ENCODE data around the gene CA6. TPM values are rescaled to one million over a fixed set of nuclear protein-coding genes. Genes with fewer than 3 reads are reported as not detected.
"Not testable (repeated sequence)": the region's sequence is repeated elsewhere in the genome, so short reads cannot be mapped to it uniquely, and the experiment has no call there.

CA6 gene
- total RNA-seq, result 0.36 and 0.55 TPM in 2 replicates

DNA sequence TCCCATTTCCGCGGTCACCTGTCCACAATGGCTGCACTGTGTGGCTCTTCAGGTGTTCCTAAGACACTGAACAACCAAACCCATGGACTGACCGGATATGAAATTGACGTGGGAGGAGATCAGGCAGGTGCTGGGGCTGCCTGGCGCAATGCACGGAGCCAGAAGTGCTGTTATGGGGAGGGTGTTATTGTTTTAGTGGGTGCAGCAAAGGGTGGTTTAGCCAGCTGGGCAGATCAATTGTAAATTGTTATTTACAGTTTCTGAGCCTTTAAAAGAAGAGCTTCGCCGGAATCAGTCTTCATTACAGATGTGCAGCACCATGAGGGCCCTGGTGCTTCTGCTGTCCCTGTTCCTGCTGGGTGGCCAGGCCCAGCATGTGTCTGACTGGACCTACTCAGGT, at the start of gene CA6:
Gene CA6, plus strand, starts transcription at position 301 of the 400 bp plus-strand sequence. Its CDS starts 19 bp downstream, at position 320.
- intact Hi-C loops (cut with micrococcal nuclease), result no loop called here

DNA sequence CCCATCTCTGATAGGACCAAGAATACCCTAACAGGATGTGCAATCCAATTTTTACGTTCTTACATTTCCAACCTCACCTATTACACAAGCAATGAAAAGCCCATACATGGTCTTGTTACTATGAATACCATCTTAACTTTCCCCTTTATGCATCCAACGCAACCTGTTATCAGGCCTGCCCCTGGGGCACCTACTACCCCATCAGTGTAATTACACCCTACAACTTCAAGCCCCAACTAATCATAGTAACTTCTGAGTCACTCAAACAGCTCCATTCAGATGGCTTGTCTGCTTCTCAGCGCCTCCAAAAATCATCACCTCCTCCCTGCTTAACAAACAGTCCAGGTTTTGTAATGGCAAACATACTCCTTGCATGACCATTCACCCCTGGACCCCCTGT, 48.9 kb upstream of the CA6 start:
- intact Hi-C loops (cut with micrococcal nuclease), result not testable (repeated sequence)

DNA sequence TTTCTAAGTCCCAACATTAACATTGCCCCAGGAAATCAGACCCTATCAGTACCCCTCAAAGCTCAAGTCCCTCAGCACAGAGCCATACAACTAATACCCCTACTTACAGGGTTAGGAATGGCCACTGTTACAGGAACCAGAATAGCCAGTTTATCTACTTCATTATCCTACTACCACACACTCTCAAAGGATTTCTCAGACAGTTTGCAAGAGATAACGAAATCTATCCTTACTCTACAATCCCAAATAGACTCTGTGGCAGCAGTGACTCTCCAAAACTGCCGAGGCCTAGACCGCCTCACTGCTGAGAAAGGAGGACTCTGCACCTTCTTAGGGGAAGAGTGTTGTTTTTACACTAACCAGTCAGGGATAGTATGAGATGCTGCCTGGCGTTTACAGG, 48.2 kb upstream of the CA6 start:
- intact Hi-C loops (cut with micrococcal nuclease), result not testable (repeated sequence)

DNA sequence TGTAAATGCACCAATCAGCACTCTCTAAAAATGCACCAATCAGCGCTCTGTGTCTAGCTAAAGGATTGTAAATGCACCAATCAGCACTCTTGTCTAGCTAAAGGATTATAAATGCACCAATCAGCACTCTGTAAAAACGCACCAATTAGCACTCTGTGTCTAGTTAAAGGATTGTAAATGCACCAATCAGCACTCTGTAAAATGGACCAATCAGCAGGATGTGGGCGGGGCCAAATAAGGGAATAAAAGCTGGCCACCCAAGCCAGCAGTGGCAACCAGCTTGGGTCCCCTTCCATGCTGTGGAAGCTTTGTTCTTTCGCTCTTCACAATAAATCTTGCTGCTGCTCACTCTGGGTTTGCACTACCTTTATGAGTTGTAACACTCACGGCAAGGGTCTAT, 47.2 kb upstream of the CA6 start:
- intact Hi-C loops (cut with micrococcal nuclease), result not testable (repeated sequence)

DNA sequence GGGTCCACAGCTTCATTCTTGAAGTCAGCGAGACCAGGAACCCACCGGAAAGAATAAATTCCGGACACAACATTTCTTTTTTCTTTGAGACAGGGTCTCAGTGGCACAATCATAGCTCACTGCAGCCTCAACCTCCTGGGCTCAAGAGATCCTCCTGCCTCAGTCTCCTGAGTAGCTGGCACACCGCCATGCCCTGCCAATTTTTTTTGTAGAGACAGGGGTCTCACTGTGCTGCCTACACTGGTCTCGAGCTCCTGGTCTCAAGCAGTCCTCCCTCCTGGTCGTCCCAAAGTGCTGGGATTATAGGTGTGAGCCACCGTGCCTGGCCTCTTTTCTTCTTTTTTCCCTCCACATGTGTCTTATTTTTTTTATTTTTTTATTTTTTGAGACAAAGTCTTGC, 46.6 kb upstream of the CA6 start:
- intact Hi-C loops (cut with micrococcal nuclease), result no loop called here

DNA sequence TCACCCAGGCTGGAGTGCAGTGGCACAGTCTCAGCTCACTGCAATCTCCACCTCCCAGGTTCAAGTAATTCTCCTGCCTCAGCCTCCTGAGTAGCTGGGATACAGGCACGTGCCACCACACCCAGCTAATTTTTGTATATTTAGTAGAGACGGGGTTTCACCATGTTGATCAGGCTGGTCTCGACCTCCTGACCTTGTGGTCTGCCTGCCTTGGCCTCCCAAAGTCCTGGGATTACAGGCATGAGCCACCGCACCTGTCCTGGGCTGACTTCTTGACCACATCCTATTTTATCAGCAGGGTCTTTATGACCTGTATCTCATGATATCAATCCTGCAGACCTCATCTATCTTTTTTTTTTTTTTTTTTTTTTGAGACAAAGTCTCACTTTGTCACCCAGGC, 45.0 kb upstream of the CA6 start:
- intact Hi-C loops (cut with micrococcal nuclease), result loop anchor here (1.0 to 2.0 kb wide), 3 partner anchors 20 to 84 kb away; partner anchors contain the start of gene RERE

DNA sequence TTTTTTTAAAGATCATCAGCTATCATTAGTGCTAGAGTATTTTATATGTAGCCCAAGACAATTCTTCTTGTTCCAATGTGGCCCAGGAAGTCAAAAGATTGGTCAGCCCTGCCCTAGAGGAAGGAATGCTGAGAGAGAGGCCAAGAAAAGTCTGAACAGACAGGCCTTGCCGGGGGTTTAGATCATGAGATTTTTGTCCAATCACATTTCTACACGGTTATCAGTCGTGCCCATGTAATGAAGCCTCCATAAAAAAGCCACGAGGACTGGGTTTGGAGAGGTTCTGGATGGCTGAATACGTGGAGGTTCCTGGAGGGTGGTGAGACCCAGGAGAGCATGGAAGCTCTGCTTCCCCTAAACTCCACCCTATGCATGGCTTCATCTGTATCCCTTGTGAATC, 42.9 kb upstream of the CA6 start:
- intact Hi-C loops (cut with micrococcal nuclease), result no loop called here

DNA sequence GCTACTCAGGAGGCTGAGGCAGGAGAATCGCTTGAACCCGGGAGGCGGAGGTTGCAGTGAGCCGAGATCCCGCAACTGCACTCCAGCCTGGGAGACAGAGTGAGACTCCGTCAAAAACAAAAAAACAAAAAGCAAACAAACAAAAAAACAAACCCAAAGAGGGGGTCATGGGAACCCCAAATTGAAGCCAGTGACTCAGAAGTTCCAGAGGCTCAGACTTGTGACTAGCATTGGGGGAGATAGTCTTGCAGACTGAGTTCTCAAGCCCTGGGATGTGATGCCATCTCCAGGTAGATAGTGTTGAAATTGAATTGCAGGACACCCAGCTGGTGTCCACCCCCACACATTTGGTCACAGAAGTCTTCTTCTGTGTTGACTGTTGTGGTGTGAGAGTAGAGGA, 42.3 kb upstream of the CA6 start:
- intact Hi-C loops (cut with micrococcal nuclease), result no loop called here

DNA sequence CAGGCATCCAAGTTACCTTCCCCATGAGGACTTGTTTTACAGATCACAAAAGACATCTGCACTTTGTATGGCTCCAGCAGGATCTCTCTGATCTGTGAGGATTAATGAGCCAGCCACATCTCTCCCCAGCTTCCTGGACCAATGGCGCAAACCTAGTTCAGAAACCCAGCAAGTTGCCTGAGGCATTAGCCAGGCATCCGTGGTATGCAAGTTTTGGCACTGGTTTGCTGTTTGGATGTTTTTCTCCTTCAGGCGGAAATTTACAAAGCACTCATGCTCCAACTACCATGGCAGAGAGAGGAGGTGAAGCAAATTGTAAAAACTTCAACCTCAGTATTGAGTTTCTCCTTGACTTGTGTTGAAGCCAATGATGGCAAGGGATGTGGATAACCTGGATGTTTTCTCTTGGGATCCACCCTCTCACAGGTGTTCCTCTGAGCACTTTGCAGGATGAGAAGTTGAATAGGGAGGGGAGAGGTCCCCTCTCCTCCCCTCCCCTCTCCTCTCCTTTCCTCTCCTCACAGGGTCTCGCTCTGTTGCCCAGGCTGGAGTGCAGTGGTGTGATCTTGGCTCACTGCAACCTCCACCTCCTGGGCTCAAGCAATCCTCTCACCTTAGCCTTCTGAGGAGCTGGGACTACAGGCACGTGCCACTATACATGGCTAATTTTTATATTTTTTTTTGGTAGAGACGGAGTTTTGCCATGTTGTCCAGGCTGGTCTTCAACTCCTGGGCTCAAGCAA, 41.6 kb upstream of the CA6 start:
- intact Hi-C loops (cut with micrococcal nuclease), result no loop called here

DNA sequence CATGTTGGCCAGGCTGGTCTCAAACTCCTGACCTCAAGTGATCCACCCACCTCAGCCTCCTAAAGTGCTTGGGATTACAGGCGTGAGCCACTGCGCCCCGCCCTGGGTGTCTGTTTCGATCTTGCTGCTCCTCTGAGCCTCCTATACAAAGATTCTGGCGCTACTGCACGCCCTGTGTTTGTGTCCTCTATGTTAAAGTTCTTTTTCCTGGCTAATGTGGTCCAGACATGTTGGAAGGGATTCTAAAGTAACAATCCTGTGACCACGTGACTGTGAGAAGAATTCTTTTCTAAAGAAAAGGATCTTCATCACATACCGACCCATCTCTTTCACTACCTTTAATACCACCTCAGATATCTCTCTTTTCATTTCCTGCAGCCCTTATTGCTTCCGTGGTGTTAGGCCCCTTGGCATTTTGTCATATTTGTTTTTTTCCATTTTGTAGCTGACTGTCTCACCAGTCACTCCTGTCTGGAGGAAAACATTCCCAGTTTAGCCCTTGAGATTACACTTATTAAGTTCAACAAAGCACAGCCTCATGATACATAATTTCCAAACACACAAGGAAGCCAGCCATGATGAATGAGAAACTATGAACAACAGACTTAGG, 40.0 kb upstream of the CA6 start:
- intact Hi-C loops (cut with micrococcal nuclease), result no loop called here

DNA sequence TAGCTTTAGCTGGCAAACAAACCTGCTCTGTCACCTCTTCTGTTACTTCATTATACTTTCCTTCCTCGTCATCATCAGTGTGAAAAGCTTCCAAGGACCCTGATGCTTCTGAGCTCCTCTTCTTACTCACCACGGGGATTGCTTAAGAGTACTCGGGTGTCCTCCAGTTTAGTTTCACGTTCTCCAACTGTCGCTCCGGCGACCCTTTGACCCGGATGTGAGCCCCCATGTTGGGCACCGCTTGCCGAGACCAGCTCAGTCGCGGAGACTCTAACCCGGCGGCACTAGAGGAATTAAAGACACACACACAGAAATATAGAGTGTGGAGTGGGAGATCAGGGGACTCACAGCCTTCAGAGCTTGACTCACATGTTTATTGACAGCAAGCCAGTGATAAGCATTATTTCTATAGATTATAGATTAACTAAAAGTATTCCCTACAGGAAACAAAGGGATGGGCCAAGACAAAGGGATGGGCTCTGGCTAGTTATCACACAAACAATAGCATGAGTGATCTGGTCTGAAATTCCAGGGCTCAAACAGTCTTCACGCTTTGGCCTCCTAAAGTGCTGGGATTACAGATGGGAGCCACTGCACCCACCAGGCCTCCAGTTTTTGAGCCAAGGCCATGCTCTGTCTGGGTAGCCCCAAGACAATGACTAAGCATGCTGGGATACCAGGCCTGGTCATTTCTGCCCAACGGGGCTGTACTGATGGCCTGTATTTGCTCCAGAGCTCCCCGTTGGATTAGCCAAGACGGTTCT, 37.1 kb upstream of the CA6 start:
- intact Hi-C loops (cut with micrococcal nuclease), result no loop called here

DNA sequence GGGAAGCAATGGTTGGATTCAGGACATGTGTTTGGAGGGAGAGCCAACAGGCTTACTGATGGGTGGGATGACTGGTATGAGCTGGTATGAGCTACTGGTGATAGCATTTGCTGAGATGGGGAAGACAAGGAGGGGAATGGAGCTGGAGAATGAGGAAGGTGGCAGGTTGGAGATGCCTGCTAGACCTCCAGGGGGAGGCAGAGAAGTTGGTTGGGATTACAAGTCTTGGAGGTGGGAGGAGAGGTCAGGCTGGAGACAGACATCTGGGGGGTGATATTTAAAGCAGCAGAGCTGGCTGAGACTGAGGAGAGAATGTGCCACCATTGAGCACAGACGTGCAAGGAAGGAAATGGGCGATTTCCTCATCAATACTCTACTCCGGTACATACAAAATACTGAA, 35.3 kb upstream of the CA6 start:
- intact Hi-C loops (cut with micrococcal nuclease), result loop anchor here (10.0 kb wide), 1 partner anchor 194 kb away; no protein-coding TSS in a partner anchor

DNA sequence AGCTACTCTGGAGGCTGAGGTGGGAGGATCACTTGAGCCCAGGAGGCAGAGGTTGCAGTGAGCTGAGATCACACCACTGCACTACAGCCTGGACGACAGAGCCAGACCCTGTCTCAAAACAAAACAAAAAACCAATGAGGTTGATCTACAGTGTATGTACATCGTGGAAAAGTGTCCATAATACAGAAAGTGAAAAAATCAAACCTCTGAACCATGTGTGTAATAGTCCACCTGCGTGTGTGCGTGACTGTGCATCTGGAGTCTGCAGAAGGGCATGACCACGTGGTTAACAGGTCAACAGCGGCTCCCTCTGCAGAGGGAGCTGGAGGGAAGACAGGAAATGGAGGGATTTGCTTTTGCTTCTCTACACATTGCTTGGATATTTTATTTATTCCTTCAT, 34.8 kb upstream of the CA6 start:
- intact Hi-C loops (cut with micrococcal nuclease), result loop anchor here (10.0 kb wide), 1 partner anchor 194 kb away; no protein-coding TSS in a partner anchor

DNA sequence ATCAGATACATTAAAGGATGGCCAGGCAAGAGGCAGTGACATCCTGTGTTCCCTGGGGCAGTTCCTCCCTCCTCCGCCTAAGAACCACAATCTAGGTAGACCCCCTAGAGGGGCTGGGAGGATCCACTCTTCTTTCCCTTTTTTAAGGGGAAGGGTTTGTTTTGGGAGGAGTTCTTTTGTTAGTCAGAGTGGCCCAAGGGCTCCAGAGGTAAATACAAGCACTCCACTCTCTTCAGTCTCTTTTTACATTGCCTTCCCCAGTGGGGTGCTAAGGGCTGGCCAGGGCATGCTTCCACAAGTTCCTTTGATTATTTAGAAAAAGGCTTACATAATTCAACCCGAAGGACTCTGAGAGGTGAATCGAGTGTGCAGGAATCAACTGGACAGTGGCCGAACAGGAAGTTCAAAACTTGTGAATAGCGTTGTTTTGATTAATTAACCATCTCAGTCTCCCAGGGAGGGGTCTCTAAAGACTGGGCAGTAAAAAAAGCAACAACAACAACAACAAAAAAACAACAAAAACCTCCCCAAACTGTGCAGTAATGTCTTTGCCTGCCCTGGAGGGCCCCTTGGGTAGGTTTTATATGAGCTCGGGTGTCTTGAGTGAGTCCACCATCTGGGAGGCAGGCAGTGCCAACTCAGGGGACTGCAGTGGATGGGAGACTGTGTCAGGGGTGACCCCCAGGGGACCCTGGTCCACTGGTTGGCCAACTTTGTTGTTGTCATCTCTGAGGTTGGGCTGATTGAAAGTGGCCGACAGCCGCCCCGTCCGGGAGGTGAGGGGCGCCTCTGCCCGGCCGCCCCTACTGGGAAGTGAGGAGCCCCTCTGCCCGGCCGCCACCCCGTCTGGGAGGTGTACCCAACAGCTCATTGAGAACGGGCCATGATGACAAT, 34.0 kb upstream of the CA6 start:
- intact Hi-C loops (cut with micrococcal nuclease), result loop anchor here (10.0 kb wide), 1 partner anchor 193 kb away; no protein-coding TSS in a partner anchor

DNA sequence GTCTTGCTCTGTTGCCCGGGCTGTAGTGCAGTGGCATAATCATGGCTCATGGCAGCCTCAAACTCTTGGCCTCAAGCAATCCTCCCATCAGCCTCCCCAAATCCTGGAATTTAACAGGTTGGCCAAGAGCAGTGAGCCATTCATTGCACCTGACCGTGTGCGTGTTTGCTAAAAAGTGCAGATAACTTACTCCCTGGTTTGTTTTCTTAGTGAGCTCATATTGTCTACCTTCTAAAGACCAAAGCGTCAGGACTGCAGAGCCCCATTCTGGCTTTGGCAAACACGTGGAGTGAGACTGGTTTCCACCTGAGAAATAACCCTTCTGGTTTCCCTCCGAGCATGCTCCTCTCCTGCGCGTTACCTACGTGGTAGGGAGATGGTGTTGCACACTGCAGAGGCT, 32.2 kb upstream of the CA6 start:
- intact Hi-C loops (cut with micrococcal nuclease), result loop anchor here (10.0 kb wide), 1 partner anchor 191 kb away; no protein-coding TSS in a partner anchor

DNA sequence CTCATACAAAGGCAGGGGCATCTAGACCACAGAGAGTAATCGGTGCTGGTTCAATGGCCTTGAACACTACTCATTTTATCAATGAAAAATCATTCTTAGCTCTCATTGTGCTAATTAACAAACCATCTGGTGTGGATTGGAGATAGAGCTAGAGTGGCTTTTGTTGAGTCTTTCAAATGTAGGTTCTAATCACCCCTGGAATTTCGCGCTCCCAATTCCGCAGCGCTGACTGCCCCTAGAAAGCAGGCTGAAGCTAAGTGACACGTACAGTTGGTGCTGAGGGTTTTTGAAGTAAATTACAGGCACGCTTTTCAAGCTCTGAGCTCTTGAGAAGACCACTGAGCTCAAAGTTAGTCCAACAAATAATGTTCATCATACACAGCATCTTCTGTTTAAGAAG, 31.2 kb upstream of the CA6 start:
- intact Hi-C loops (cut with micrococcal nuclease), result loop anchor here (10.0 kb wide), 1 partner anchor 190 kb away; no protein-coding TSS in a partner anchor

DNA sequence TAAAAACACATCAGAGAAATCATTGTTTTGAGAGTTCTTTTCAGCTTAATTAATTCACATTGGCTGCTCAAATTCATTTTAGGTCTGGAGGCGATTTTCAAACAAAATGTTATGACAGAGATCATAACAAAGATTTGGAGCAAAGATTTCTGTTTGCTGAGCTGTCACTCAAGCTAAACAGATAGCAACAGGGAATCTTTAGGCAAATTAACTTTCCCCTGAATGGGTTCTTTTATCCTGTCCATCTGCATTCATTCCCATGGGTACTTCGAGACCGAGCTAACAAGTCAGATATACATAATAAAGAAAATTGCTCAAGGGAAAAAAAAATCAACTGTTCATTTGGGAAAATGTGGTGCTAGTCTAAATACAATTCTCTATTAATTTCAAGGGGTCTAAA, 30.2 kb upstream of the CA6 start:
- intact Hi-C loops (cut with micrococcal nuclease), result loop anchor here (5.0 to 10.0 kb wide), 2 partner anchors 38 to 189 kb away; partner anchors contain the start of gene ENO1

DNA sequence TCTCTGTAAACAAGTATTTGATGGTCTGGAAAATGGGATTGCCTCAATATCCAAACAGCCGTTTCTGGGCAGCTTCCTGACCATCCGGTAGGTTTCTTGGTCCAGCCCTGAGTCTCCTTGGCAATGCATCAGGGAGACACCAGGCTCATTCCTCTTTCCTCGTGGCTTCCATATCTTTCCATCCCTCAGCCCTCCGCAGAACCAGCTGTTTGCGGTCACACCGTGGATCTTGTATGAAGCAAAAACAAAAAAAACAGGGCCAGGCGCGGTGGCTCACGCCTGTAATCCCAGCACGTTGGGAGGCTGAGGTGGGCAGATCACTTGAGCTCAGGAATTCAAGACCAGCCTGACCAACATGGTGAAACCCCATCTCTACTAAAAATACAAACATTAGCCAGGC, 28.1 kb upstream of the CA6 start:
- intact Hi-C loops (cut with micrococcal nuclease), result loop anchor here (5.0 to 10.0 kb wide), 2 partner anchors 40 to 187 kb away; partner anchors contain the start of gene ENO1

DNA sequence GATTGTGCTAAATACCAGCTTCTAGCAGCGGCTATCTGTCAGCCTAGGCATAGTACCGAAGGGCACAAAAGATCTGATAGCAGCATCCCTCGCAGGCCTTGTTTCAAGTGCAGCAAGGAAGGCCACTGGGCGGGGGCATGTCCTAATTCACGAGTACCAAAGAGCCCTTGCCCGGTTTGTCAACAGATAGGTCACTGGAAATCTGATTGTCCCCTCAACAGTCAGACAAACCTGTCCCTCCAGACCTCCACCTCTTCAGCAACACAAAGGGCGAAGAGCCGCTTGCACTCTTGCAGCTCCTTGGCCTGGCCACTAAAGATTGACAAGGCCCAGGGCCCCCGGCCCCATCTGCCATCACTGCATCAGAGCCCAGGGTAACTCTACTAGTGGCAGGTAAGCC, 22.7 kb upstream of the CA6 start:
- intact Hi-C loops (cut with micrococcal nuclease), result no loop called here

DNA sequence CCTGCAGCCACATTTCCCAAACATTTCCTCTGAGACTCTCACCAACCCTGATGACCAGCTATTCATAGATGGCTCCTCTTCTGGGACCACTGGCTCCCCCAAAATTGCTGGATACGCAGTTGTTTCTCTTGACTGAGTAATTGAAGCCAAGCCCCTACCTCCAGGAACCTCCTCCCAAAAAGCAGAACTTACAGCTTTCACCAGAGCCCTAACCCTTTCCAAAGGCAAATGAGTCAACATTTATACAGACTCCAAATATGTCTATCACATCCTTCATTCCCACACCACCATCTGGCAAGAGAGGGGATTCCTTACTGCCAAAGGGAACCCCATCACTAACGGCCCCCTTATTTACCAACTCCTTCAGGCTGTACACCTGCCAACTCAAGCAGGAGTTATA, 20.3 kb upstream of the CA6 start:
- intact Hi-C loops (cut with micrococcal nuclease), result no loop called here

DNA sequence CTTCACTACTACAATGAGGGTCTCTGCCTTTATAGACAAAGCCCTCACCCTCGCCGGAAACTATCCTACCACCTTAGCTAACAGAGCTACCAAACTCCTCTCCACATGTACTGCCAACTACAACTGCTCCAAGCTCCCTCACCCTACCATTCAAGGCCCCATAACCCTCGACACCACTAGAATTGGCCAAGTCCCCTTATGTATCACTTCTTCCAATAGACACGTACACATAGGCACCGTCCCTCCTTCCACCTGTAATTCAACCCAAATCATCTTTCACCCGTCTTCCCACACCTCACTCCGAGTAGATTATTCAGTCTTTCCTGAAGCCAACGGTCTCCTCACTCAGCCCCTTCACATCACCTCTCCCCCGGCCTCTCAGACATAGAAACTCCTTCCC, 19.7 kb upstream of the CA6 start:
- intact Hi-C loops (cut with micrococcal nuclease), result no loop called here
